ENCODE data around the gene RPLP1. TPM values are rescaled to one million over a fixed set of nuclear protein-coding genes. Genes with fewer than 3 reads are reported as not detected.

RPLP1 gene
- total and polyA plus RNA-seq, 2 of the 8 experiments (the other 6 are each of a cell fraction or from before 2014, with no cell fraction given), result 2,089 to 4,387 TPM

GRCh38 chr15:69407719-69408400 is 44.8 kb upstream of the RPLP1 start:
- H3K23ac ChIP-seq (ENCODE audit: insufficient read length), result no peak overlapping the region
- no peak overlapping the region for H3K4me2 ChIP-seq (ENCODE audit: insufficient read depth in 1 of 2, low read depth in 2 of 2, low read length in 2 of 2)
- H3K23me2 ChIP-seq (ENCODE audit: low read depth, low read length), result no peaks in the 10 kb centered on the region
- H3K4me3 ChIP-seq (ENCODE audit: extremely low read depth in 1 of 4, insufficient read depth in 2 of 4, low read depth in 3 of 4, low read length in 4 of 4), result no peak overlapping the region
- no peak overlapping the region for H2BK12ac ChIP-seq (ENCODE audit: low read depth, low read length)
- POLR2A ChIA-PET (ENCODE audit: partially characterized antibody), result interaction anchor here (1.2 kb wide), 1 partner anchor 10 kb away, joined by 3 read pairs; no protein-coding TSS in a partner anchor
- no peak for FAIRE-seq
- H2AFZ ChIP-seq (ENCODE audit: low read length), result no peak overlapping the region
- H4K91ac ChIP-seq (replicated peaks; ENCODE audit: insufficient read length, low read length), result no peak overlapping the region
- H3K9me3 ChIP-seq (ENCODE audit: insufficient read depth in 2 of 2, low read depth in 1 of 2, low read length in 1 of 2), result no peaks in the 10 kb centered on the region
- H3K56ac ChIP-seq (replicated peaks; ENCODE audit: insufficient read length, low read depth, low read length), result no peak overlapping the region
- H2BK15ac ChIP-seq (ENCODE audit: low read length), result no peak overlapping the region
- no peak overlapping the region for H3K27ac ChIP-seq (ENCODE audit: low read depth, low read length)
- H3K14ac ChIP-seq (ENCODE audit: insufficient read length), result no peak overlapping the region
- no peak overlapping the region for H3K18ac ChIP-seq (ENCODE audit: extremely low read depth, low read length)
- no peaks in the 10 kb centered on the region for H3K27me3 ChIP-seq (replicated peaks in 1 of 4; ENCODE audit: control insufficient read depth in 3 of 4, extremely low read depth in 1 of 4, insufficient read depth in 3 of 4, low read length in 3 of 4)
- no peak overlapping the region for H4K8ac ChIP-seq (ENCODE audit: extremely low read depth, insufficient read depth, low read length)
- H3K36me3 ChIP-seq (ENCODE audit: control insufficient read depth in 2 of 4, insufficient read depth in 4 of 4, low read length in 3 of 4), result no peaks in the 10 kb centered on the region
- H3K79me2 ChIP-seq (ENCODE audit: control insufficient read depth in 1 of 2, insufficient read depth in 2 of 2, low read length in 2 of 2), result no peaks in the 10 kb centered on the region
- CTCF ChIA-PET (ENCODE audit: partially characterized antibody), result interaction anchor here (0.7 to 6.8 kb wide), 5 partner anchors 14 to 596 kb away, joined by 3 to 32 read pairs (median 3); no protein-coding TSS in a partner anchor
- no peak overlapping the region for H2BK120ac ChIP-seq (replicated peaks; ENCODE audit: low read depth, low read length)
- no peaks in the 10 kb centered on the region for H3K79me1 ChIP-seq (ENCODE audit: low read depth, low read length)
- no peak overlapping the region for H2BK20ac ChIP-seq (ENCODE audit: low read length)
- no peak overlapping the region for H3K4ac ChIP-seq (replicated peaks; ENCODE audit: insufficient read length, low read depth, low read length)
- no peak overlapping the region for H2BK5ac ChIP-seq (ENCODE audit: low read depth, low read length)
- H3K9ac ChIP-seq (replicated peaks in 1 of 4; ENCODE audit: extremely low read depth in 1 of 4, low read depth in 3 of 4, low read length in 3 of 4), result no peak overlapping the region
- TF ChIP-seq KDM4A (IDR thresholded peaks at IDR 0.05; ENCODE audit: low read depth, low read length, severe bottlenecking) (no peak), RFX5 (IDR thresholded peaks at IDR 0.05; ENCODE audit: borderline replicate concordance, low read depth, low read length) (no peak), CREB1 (IDR thresholded peaks at IDR 0.05) (no peak), RXRA (IDR thresholded peaks at IDR 0.05; ENCODE audit: insufficient read depth, low read depth, low read length) (no peak), ZNF274 (IDR thresholded peaks at IDR 0.05; ENCODE audit: borderline replicate concordance, extremely low read depth, low read length) (no peak), MAX (IDR thresholded peaks at IDR 0.05) (no peak), TAF7 (optimal IDR thresholded peaks at IDR 0.05; ENCODE audit: borderline replicate concordance, low read depth, low read length) (no peak), USF2 (IDR thresholded peaks at IDR 0.05; ENCODE audit: low read length) (no peak), SP4 (IDR thresholded peaks at IDR 0.05; ENCODE audit: low read length) (no peak), CBX5 (IDR thresholded peaks at IDR 0.05; ENCODE audit: low read depth, low read length) (no peak), EZH2 (IDR thresholded peaks at IDR 0.05; ENCODE audit: low read depth, low read length, severe bottlenecking) (no peak), SIRT6 (IDR thresholded peaks at IDR 0.05; ENCODE audit: low read length) (no peak)
- no peak for DNase-seq (ENCODE audit: low read depth in 1 of 2, low spot score in 2 of 2)
- no peaks in the 10 kb centered on the region for H4K20me1 ChIP-seq (replicated peaks in 1 of 2; ENCODE audit: control insufficient read depth in 1 of 2, insufficient read depth in 2 of 2, low read length in 2 of 2)
- no peak overlapping the region for H4K5ac ChIP-seq (ENCODE audit: insufficient read length, low read depth, low read length)
- 80% methylated on average over 3 of the region's 3 CpGs; no CpG with 5 or more reads in 1 of the 2 experiments for WGBS, 2 experiments (ENCODE audit: extremely low coverage in 1 of 2, insufficient coverage in 1 of 2, insufficient read length in 1 of 2, insufficient replicate concordance in 2 of 2, low coverage in 1 of 2, low lambda C conversion rate in 2 of 2, missing lambda C conversion rate in 1 of 2)
- no peak overlapping the region for H2AK5ac ChIP-seq (ENCODE audit: low read depth, low read length)
- H3K4me1 ChIP-seq (replicated peaks in 1 of 4; ENCODE audit: control insufficient read depth in 3 of 4, insufficient read depth in 4 of 4, low read length in 3 of 4), result no peaks in the 10 kb centered on the region

Measured in H1 (cell line).